T follicular helper cell (primary cell): ENCODE data around the gene KCNC3.

Experiments used
- DNase-seq: peaks from one replicate; pipeline ENCODE4 v3.0.0-alpha.2; 2020; ENCODE audit warnings: low read depth

Gene KCNC3

DNA sequence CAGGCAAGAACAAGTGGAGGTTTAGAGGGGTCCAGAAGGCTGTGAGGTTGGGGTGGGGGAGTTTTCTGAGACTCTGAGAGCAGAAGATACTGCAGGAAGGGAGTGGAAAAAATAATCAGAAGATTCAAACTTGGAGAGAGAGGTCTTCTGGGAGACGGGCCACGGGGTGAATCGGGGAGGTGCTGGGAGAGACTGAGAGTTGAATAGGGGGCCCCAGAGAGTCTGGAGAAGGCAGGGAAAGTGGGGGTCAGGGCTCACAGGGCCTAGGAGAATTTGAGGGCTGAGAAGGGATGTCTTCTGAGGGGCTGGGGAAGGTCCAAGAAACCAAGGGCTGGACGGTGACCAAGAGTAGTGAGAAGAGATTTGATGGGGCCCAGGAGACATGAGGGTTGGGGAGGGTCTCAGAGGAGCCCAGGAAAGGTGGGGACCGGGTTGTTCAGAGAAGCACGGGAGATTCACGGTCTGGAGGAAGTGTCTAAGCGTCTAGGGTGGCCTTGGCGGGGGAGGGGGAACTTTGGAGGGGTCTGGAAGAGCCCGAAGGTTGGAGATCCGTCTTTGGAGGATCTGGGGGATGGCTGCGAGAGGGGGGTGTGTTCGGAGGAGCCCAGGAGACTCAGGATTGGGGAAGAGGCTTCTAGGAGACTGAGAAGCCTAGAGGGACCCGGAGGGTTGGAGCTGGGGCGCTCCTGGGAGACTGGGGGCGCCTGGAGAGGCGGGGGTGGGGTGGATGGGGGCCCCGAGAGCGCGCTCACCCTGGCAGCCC, 1.5 kb downstream of the KCNC3 start:
- no peak for DNase-seq

DNA sequence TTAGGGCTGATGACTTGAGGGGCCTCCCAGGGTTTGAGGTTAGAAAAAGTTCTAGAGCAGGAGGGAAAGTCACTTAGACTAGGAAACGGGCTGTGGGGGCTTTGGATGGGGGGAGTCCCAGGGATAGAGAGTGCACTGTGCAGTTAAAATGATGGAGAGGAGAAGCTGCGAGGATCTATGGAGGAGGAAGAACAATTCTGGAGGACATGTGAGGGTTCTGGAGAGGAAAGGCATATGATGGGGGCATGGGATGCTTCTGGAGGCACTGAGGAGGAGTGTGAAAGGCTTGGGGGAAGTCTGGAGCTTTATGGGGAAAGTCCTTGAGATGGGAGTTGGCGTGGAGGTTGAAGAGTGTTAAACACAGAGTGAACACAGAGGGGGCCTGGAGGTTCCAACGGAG, 2.2 kb downstream of the KCNC3 start:
- no peak for DNase-seq

DNA sequence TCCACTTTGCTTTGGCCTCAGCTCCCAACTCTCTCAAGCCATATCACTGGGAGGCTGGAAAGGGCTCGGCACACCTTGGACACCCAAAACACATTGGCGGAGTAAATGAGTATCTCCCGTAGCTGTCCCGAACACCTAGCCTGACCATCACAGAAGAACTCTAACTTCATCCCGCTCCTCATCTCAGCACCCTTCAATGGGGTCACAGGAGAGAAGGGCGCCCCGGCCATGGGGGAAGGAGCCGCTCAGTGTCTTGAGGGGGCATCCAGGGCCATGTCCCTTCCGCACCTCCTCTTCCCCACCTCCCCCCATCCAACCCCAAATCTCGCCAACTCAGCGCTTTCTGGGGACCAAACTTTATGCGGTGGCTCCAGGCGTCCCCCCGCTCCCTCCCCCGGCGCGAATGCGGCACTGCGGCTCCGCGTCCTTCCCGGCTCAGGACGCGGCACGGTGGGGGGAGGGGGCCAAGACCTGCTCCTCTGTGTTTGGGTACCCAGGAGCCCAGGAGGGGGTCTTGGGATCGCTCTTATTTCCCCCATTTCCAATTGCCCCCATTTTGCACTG, 3.0 kb downstream of the KCNC3 start:
- no peak for DNase-seq

DNA sequence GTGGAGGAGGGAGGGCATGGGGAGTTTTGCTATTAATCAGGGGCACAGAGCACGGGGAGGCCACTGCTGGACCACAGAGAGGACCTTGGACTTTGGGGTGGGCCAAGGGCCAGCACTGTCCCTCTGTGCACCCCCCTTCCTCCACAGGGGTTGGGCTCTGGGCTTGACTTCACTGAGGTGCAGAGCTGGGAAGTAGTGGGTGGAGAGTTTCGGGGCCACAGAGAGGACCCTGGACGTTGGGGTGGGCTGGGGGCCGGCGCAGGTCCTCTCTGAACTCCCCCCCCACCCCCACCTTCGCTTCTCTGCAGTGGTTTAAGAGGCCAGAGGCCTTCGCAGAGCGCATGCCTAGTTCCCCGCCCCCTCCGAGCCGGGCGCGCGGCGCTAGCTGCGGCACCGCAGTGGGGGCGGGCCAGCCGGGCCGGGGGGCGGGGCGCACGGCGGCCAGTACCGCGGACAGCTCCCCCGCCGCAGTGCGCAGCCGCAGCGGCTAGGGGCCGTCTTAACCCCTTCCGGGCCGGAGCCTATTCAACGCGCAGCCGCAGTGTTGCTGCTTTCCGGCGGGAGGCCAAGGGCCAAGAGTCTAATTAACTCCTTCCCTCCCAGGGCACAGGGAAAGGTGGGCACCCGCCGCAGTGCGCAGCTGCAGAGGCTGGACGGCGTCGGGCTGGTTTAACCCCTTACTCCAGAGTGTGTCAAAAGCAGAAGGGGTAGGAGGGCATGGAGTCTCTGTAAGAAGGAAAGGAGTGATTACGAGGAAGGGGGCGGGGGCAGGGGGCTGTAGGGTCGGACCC, 3.7 kb downstream of the KCNC3 start:
- peak; percentile 58 for DNase-seq

DNA sequence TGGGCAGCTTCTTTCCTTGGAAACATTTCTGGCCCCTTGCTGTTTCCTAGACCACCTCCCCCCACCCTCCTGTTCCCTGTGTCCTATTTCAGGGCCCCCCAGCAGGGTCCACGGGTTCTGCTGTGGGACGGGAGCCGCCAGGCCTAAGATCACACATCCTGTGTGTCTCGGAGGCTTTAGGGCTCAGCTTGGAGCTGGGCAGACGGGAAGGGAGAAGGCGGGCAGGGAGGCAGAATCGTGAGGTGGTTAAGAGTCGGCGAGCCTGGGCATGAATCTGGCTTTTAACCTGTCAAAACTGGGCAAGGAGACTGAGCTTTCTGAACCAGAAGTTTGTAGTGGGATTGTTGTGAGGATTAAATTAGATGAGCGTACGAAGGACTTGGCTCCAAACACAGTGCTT, 4.8 kb downstream of the KCNC3 start:
- no peak for DNase-seq

DNA sequence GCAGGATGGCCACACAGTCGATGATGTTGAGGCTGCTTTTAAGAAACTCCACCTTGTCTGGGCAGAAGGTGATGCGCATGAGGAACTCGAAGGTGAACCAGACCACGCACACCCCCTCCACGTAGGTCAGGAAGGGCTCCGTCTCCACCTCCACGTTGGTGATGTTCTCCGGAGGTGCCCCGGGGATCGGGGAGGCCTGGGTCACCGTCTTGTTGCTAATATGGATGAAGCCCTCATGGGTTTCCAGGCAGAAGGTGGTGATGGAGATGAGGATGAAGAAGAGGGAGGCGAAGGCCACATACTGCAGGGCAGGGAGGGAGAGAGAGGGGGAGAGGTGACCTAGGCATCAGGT, 5.4 kb downstream of the KCNC3 start:
- DNase-seq = no peak

DNA sequence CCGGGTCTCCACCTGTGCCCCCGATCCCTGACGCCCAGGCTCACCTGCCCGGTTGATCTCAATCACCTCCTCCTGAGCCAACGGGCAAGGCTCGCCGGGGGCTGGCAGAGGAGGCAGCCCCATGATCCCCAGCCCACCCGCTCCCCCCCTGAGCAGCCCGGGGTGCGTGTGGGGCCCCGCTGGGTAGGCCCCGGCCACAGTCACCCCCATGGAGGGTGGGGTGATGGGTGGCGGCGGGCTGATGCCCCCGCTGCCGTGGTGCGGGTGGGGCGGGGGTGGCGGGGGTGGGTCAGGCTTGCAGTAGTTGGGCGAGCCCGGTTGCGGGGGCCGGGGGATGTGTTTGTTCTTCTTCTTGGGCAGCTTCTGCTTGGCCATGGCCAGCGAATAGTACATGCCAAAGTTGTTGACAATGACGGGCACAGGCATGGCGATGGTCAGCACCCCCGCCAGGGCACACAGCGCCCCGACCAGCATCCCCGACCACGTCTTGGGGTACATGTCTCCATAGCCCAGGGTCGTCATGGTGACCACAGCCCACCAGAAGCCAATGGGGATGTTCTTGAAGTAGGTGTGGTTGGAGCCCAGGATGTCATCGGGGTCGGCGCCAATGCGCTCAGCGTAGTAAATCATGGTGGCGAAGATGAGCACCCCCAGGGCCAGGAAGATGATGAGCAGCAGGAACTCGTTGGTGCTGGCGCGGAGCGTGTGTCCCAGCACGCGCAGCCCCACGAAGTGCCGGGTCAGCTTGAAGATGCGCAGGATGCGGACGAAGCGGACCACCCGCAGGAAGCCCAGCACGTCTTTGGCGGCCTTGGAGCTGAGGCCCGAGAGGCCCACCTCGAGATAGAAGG, 6.0 kb downstream of the KCNC3 start:
- no peak for DNase-seq

DNA sequence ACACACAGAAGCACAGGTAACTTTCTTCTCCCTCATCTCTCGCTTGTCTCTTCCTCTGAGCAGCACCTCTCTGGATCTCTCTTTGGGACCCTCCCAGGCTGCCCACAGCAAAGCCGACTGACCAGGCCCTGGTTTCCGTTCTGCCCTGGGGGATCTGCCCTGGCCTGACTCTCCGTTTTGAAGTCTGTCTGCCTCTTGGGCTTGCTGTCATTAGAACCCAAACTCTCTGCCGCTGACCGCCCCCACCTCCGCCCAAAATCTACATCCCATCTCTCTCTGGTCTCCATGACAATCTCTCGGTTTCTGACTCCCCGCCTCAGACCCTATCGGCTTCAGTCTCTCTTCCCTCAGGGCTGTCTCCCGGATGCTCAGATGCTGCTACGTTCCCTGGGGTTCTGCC, 6.9 kb downstream of the KCNC3 start:
- no peak for DNase-seq

DNA sequence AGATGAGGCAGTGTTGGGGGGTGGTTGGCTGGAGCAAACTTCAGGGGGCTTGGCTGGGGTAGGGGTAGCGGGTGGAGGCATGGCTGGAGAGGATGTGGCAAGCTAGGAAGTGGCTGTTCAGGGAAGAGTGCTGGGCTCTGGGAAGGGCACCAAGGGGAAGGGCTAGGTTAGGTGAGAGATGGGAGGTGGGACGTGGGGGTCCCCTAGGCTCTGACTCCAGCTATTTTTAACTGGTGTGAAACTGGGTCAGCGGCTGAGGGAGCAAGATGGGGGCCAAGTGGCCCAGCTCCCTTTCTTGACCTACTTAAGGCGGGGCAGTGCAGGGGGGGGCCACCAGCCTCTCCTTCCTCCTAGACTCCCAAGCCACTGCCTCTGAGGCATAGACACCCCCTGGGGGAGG, 7.3 kb downstream of the KCNC3 start:
- DNase-seq = no peak

DNA sequence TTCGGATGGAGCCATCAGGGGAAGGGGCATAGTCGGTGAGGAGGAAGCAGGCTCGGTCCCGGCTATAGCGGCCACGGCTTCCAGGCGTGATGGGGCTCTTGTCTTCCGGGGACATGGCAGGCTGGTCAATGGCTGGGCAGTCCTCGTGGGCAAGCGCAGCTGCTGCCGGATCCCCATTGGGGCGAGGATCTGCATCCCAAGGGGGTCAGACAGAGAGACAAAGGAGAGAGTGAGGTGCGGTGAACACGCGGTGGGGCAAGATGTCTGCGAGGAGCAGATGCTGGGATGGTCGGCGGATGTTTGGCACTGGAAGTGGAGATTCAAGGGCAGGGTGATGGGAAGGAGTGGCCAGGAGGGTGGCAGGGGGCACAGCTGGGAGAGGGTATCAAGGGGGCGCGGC, 8.6 kb downstream of the KCNC3 start:
- DNase-seq = no peak

DNA sequence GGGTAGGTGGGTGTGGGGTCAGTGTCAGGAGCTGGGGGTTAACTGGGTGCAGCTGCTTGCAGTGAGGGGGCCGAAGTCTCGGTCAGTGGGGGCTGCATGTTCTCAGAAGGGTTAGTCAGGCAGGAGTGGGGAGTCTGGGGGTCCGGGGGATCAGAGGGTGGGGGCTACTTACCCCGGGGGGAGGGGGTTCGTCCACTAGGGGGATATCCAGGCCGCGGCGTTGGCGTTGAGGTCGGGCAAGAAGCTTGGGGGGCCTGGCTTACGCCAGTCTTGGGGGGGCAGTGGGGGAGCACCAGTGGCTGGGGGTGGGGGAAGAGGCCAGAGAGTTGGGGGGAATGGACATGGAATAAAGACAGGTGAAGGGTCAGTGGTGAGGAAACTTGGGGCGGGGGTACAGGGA, 9.1 kb downstream of the KCNC3 start:
- DNase-seq = no peak

DNA sequence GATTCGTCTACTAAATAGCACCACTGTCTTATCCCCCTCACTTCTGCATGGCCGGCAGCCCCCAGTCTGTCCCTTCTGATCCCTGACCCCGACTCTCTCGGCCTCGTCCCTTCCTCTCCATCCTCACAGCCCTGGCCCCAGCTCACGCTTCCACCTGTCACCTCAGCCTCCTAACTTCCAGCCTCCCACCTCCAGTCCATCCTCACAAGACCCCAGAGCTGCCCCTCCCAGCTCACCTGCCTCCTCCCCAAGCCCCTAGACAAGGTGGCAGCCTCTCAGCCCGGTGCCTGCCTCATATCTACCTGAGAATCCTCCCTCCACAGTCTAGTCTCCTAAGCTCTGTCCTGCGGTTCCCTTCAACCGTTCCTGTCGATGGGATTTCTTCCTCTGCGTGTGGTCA, 10.0 kb downstream of the KCNC3 start:
- no peak for DNase-seq

DNA sequence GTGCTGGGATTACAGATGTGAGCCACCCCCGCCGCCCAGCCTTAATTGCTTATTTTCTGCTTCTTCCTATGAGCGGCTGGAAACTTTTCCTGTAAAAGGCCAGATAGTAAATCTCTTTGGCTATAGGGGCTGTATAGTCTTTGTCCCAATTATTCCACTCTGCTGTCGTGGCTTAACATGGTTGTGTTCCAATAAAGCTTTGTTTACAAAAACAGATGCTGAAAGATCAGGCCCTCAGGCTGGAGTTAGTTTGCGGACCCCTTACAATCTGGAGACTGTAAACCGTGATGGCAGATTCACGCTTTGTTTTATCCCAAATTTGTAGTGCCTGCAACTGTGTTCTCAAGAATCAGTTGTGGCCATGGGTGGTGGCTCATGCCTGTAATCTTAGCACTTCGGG, 10.7 kb downstream of the KCNC3 start:
- no peak for DNase-seq

DNA sequence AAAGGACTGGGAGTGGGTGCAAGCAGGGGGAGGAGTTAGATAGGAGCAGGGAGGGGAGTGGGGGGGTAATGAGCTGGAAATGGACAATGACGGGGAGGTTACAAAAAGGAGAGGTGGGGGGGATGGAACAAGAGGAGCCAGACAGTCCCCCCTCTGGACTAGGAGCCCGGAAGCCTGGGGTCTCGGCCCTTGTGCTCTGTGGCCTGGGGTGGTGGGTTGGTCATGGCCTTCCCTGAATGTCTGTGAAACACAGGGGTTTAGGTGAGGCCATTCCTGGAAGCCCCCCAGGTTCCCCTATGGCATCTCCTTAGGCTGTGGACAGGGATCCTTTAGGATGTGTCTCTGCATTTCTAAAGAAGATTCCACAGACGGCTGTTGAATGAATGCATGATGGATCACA, 12.1 kb downstream of the KCNC3 start:
- no peak for DNase-seq

DNA sequence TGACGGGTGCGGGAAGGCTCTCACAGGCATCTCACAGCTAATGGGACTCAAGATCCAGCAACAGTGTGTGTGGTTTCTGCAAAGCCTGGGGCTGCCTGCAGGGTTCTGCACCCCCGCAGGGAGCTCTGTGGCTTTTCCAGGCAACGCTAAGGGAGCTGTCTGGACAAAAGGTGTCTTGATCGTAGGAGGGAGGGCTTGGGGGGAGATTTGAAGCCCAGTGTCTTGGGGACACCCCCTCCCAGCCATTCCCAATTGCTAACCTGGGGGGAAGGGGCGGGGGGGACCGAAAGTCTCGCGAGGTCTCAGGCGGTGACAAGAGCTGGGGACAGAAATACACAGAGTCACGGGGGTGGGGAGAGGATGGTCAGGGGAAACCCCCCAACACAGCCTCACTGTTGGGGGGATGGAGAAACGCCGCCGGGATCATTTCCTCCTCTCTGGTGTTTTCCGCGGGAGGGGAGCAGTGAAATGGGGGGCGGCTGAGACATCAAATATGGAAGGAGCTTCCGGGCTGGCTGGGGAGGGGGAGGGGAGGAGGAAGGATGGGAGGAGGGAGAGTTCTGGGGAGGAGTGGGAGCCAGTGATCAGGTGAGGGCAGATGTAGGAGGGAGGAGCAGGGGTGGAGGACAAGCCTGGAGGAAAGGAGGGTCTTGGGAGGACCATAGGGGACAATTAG, 13.3 kb downstream of the KCNC3 start:
- no peak for DNase-seq

DNA sequence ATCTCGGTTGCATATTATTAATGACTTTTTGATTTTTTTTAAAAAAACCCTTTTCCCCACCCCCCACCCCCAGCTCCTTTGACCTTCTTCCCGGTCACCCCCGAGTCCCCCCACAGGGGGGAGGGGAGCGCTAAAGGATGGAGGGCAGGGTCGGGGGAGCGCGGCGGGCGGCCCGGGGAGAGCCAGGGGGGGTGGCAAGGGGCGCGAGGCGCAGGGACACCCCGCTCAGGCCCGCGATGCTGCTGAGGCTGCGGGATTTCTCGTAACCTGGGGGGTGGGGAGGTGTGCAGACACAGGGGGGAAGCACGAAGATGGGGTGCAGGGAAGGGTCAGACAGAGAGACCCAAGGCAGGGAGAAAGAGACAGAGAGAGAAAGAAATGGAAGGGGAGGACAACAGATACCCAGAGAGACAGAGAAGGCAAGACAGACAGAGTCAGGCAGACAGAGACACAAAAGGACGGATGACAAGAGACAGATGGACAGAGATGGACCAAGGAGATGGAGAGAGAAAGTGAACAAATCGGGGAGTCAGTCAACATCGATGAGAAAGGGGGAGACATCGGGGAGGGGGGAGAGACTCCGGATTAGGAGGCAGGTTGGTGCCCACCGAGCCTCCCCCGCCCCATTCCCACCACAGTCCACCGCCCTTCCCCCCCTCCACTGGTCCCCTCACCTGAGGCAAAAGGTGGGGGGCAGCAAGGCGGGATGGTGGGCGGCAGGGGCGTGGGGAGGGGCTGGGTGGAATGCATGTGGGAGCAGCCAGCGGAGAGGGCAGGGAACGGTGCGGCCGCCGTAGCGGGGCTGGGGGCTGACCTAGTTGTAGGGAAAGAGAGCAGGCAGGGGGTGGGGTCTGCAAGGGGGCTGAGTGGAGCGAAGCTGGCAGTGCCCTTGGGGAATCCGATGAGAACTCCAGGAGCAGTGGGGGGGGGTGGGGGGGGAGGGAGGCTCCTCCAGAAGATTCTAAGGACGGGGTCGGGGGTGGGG, 14.2 kb downstream of the KCNC3 start:
- DNase-seq = no peak

DNA sequence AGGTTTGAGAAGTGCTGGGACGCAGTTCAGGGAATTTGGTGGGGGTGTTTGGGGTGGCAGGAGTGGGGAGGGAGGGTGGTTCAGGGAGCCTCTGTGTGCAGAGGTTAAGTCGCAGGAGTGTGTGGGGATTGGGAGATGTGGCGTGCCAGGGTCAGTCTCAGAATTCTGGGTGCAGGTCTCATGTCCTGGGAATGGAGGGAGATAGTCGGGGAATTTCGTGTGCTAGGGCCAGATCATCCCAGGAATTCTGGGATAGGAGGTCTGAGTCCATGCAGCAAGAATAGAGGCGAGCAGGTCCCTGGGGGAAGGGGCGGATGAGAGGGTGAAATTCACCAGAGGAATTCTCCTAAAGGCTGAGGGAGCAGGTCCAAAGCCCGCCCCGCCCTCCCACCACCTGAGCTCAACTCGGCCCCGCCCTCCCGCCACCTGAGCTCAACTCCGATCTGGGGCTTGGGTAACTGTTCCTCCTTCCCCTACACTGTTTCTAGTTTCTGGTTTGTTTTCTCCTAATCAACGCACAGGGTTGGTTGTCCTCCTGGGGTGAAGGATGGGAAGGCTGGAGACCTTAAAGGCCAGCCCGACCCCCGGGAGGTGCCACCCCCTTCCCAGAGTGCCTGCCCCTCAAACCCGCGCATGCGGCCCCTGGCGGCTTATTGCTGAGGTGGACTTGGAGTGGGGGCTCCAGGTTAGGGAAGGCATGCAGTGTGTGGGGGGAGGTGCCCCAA, 15.2 kb downstream of the KCNC3 start:
- no peak for DNase-seq

DNA sequence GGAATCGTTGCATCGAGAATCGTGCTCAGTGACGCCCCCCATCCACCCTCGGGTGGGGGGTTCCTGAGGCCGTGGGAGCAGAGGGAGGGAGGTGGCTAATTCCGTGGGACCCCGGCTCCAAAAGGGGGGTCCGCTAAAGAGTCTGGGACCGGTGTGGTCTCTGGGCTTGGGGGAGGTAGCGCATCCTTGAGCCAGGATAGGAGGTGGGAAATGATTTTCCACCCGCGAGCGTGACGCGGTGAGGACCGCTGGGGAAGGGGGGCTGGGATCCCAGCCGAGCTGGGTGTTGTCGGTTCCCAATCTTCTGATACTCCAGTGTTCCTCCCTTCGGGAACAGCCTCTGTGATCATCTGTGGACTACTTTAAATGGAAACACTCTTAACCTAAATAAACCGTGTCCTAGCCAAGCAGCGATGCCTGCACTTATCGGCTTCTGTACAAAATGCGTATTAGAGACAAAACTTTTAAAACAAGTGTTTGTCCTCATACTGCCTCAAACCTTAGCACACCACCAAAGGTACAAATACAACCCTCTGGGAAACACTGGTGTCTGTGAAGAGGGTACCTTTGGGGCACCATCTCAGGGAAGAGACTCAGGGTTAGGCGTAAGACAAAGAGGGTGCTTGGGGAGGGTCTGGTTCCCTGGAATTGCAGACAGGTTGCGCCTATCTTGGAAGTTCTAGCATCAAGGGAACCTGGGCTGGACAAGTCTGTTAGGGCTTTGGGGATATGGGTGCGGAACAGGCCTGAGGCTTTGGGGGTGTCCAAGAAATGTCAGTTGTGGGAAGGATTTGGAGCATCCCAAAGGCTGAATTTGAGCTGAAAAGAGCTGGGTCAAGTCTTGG, 16.0 kb downstream of the KCNC3 start:
- DNase-seq = no peak
